Smooth muscle cell (in vitro differentiated cells): ENCODE data around the gene SLC35F5. TPM values are rescaled to one million over a fixed set of nuclear protein-coding genes. Genes with fewer than 3 reads are reported as not detected.
A peak's percentile ranks its signal among the peaks of the same experiment; 100 is the strongest.

ENCODE experiments used
- DNase-seq: peaks from one replicate; lab custom pipeline; 2025; ENCODE audit not compliant: unreplicated experiment; lab: John Stamatoyannopoulos, UW
- H2AFZ ChIP-seq: fragments of 200-600 bp; sonication (generic); 2 replicates; pipeline ENCODE4 v1.6.0; 2016; ENCODE audit warnings: antibody characterized with exemption, low read depth, mild to moderate bottlenecking
- H3F3A ChIP-seq: fragments of 200-600 bp; sonication (generic); 2 replicates; pipeline ENCODE4 v1.6.0; 2017; ENCODE audit warnings: antibody characterized with exemption, low read depth
- H3K27ac ChIP-seq: fragments of 200-600 bp; sonication (generic); 2 replicates; pipeline ENCODE4 v1.5.1; 2016; ENCODE audit warnings: low read depth, mild to moderate bottlenecking
- H3K27me3 ChIP-seq: fragments of 200-600 bp; sonication (generic); 2 replicates; pipeline ENCODE4 v1.6.1; 2016; ENCODE audit warnings: low read depth, mild to moderate bottlenecking
- H3K36me3 ChIP-seq: fragments of 200-600 bp; sonication (generic); 2 replicates; pipeline ENCODE4 v1.5.1; 2016; ENCODE audit warnings: low read depth
- H3K4me1 ChIP-seq: fragments of 200-600 bp; sonication (generic); 2 replicates; pipeline ENCODE4 v1.5.1; 2016; ENCODE audit warnings: low read depth
- H3K4me2 ChIP-seq: fragments of 200-600 bp; sonication (generic); 2 replicates; pipeline ENCODE4 v1.6.0; 2016; ENCODE audit warnings: mild to moderate bottlenecking
- H3K4me3 ChIP-seq: fragments of 200-600 bp; sonication (generic); 2 replicates; pipeline ENCODE4 v1.5.1; 2016; ENCODE audit warnings: mild to moderate bottlenecking
- H3K79me2 ChIP-seq: fragments of 200-600 bp; sonication (generic); 2 replicates; pipeline ENCODE4 v1.6.0; 2016; ENCODE audit warnings: low read depth, mild to moderate bottlenecking
- H3K9ac ChIP-seq: fragments of 200-600 bp; sonication (generic); 2 replicates; pipeline ENCODE4 v1.6.0; 2016; ENCODE audit warnings: low read depth
- H3K9me3 ChIP-seq: fragments of 200-600 bp; sonication (generic); replicated peaks from 2 replicates; pipeline ENCODE4 v1.5.1; 2016; ENCODE audit warnings: low read depth
- H4K20me1 ChIP-seq: fragments of 200-600 bp; sonication (generic); 2 replicates; pipeline ENCODE4 v1.6.0; 2016; ENCODE audit warnings: low read depth
- WGBS: methylation state at CpG from one replicate; pipeline ENCODE4 v1.1.7; 2016; ENCODE audit warnings: low lambda C conversion rate; 5-methylcytosine and 5-hydroxymethylcytosine counted together
- polyA plus RNA-seq: library from polyadenylated mRNA; unstranded; fragments of >200 nt; fragmentation: Nextera tagmentation; extraction: Ambion mirVana; gene quantifications from 2 replicates; pipeline ENCODE4 v1.2.1, GENCODE V29; 2016
- total RNA-seq: library from RNA; depleted of rRNA; stranded (reverse); fragments of >200 nt; gene quantifications from 2 replicates; pipeline ENCODE4 v1.2.3, GENCODE V29; 2014
- TF ChIP-seq, protein P1 (sequence below): fragments of 200-600 bp; sonication (generic); IDR thresholded peaks from 2 replicates; pipeline ENCODE4 v1.5.1; 2017; ENCODE audit warnings: borderline replicate concordance, mild to moderate bottlenecking, antibody characterized with exemption; ENCODE audit not compliant: insufficient read depth, poor library complexity, severe bottlenecking

SLC35F5 gene
- total and polyA plus RNA-seq, 2 experiments from 2014 or later, result 47.8 to 83.7 TPM

DNA sequence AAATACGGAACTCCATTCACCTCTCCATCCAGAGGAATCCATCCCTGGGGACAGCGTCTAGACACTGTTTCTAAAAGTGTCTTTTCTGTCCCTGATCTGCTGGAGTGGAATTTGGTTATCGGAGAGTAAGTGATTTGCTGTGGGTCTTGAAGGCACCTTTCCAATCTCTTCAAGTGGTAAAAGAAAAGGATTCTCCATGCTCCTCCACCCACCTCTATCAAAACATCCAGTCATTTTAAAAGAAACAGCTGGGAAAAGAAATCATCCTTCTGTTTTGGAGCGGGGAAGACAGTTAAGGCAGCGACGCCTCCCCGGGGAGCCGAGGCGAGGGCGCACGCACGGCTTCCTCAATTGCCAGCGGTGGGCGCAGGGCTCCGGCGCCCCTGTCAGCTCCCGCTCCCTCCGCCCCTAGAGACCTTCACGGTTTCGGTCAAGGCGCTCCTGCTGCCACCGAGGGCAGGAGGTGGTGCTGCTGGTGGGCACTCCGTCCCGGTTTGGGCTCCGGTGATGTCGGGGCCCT, 547 bp downstream of the SLC35F5 start:
- Histone ChIP-seq H3K79me2 (peaks cover 50% of the 10 kb centered on the region), H3K9me3 (no peaks in the 10 kb centered on the region), H4K20me1 (peaks cover 26% of the 10 kb centered on the region), H3K4me1 (peaks cover 10% of the 10 kb centered on the region), H3K4me3 (peak overlapping the region; percentile 84), H3K27ac (peak overlapping the region; percentile 86), H3F3A (no peaks in the 10 kb centered on the region), H2AFZ (peak overlapping the region; percentile 76), H3K9ac (peak overlapping the region; percentile 88), H3K36me3 (no peaks in the 10 kb centered on the region), H3K4me2 (peak overlapping the region; percentile 93), H3K27me3 (no peaks in the 10 kb centered on the region)
- WGBS, result under 1% methylated on average over 25 of the region's 26 CpGs
- DNase-seq, result peak; percentile 15
- TF ChIP-seq, protein P1, sequence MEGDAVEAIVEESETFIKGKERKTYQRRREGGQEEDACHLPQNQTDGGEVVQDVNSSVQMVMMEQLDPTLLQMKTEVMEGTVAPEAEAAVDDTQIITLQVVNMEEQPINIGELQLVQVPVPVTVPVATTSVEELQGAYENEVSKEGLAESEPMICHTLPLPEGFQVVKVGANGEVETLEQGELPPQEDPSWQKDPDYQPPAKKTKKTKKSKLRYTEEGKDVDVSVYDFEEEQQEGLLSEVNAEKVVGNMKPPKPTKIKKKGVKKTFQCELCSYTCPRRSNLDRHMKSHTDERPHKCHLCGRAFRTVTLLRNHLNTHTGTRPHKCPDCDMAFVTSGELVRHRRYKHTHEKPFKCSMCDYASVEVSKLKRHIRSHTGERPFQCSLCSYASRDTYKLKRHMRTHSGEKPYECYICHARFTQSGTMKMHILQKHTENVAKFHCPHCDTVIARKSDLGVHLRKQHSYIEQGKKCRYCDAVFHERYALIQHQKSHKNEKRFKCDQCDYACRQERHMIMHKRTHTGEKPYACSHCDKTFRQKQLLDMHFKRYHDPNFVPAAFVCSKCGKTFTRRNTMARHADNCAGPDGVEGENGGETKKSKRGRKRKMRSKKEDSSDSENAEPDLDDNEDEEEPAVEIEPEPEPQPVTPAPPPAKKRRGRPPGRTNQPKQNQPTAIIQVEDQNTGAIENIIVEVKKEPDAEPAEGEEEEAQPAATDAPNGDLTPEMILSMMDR, result no peak

DNA sequence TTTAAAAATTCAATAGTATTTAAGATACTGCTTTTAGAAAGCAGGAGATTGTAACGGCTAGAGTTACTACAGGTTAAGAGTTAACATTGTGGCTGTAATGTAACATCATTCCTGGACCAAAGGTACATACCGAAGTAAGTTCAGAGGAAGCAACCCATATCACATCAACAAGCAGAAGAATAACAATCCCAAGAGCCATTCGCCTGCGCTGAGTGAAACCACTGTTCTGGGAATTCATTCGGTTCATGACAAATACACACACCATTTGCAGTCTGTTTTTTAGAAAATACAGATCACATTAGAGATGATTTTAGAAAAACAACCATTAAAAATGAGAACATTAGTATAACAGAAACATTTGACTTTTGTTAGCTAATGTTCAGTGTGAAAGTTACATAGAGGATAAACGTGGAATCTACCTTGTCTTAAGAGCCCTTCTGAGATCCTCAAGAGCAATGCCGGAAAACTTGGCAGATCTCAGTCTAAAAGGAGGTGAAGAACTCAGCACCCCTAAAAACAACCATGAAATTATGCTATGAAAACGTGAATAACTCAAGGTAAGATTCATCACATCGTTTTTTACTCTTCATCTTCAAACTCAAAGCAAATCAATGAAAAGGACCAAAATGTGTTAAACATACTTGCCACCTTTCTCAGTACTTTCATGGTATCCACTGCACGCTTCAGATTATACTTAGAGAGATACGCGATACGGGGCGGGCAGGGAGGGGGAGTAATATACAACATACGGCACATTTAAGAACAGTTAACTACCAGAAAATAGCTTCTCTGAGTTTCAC, 1.2 kb downstream of the SLC35F5 start:
- H3K9ac ChIP-seq, result peak overlapping the region; percentile 88
- no peak for DNase-seq
- no peaks in the 10 kb centered on the region for H3F3A ChIP-seq
- WGBS, result 27% methylated on average over 15 of the region's 15 CpGs
- H3K27me3 ChIP-seq, result no peaks in the 10 kb centered on the region
- peaks cover 56% of the 10 kb centered on the region for H3K79me2 ChIP-seq
- H3K4me2 ChIP-seq, result peak overlapping the region; percentile 93
- H3K9me3 ChIP-seq, result no peaks in the 10 kb centered on the region
- TF ChIP-seq, protein P1, result no peak
- H3K4me3 ChIP-seq, result peak overlapping the region; percentile 84
- H3K36me3 ChIP-seq, result no peaks in the 10 kb centered on the region
- H2AFZ ChIP-seq, result peak overlapping the region; percentile 76
- peak overlapping the region; percentile 86 for H3K27ac ChIP-seq
- H4K20me1 ChIP-seq, result peaks cover 30% of the 10 kb centered on the region
- H3K4me1 ChIP-seq, result peaks cover 10% of the 10 kb centered on the region

DNA sequence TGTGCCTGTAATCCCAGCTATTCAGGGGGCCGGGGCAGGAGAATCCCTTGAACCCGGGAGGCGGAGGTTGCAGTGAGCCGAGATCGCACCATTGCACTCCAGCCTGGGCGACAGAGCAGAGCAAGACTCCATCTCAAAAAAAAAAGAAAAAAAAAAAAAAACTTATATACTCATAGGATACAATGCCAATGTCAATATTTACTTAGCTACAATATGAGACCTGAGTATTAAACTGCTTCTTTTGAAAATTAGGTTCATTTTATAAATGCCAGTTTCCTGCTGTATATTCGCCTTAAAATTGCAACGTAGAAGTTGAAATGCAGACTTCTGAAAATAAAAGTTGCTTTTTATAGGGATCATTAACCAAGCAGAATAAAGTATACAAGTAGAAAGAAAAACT, 2.3 kb downstream of the SLC35F5 start:
- no peaks in the 10 kb centered on the region for H3F3A ChIP-seq
- no peak overlapping the region for H2AFZ ChIP-seq
- no peak overlapping the region for H3K27ac ChIP-seq
- WGBS, result 96% methylated on average over 8 of the region's 8 CpGs
- H3K4me2 ChIP-seq, result peak overlapping the region; percentile 93
- no peak overlapping the region for H3K9ac ChIP-seq
- TF ChIP-seq, protein P1, result no peak
- peaks cover 66% of the 10 kb centered on the region for H3K79me2 ChIP-seq
- peaks cover 10% of the 10 kb centered on the region for H3K4me1 ChIP-seq
- H4K20me1 ChIP-seq, result peaks cover 32% of the 10 kb centered on the region
- DNase-seq, result no peak
- no peaks in the 10 kb centered on the region for H3K27me3 ChIP-seq
- H3K9me3 ChIP-seq, result no peaks in the 10 kb centered on the region
- peak overlapping the region; percentile 84 for H3K4me3 ChIP-seq
- no peaks in the 10 kb centered on the region for H3K36me3 ChIP-seq
